HG03060 (cell line): Measurements from ENCODE around the gene POMZP3.
"Not testable (repeated sequence)": the region's sequence is repeated elsewhere in the genome, so short reads cannot be mapped to it uniquely, and the experiment has no call there.

ENCODE experiments used
- ATAC-seq: cut with Tn5 transposase; IDR thresholded peaks from one replicate; pipeline ENCODE4 v1.9.1; 2021; ENCODE audit warnings: low read depth, moderate number of reproducible peaks; ENCODE audit not compliant: unreplicated experiment

POMZP3 gene

GRCh38 chr7:76626989-76627642 is at the start of gene POMZP3:
POMZP3 (minus strand) TSS chr7:76627279; CDS start chr7:76626064, 1,215 bp downstream.
- ATAC-seq, result not testable (repeated sequence)

DNA sequence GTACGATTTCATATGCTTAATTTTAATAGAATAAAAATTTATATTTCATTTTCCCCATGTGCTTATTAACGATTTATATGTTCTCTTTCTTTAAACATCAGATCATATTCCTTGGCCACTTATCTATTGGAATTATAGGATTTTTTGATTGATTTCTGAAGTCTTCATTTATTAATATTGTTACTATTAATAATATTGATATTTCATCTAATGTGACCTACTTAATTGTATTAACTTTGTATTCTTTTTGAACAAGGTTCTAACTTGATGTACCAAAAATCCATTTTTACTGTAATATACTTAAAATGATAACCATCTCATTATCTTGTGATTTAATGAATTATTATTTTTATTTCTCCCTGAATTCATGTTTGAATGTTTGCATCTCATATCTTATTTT is 48.7 kb upstream of the POMZP3 start:
- ATAC-seq, result not testable (repeated sequence)

- not testable (repeated sequence) for ATAC-seq
Measured at GRCh38 chr7:76673346-76673745, 46.3 kb upstream of the POMZP3 start.

DNA sequence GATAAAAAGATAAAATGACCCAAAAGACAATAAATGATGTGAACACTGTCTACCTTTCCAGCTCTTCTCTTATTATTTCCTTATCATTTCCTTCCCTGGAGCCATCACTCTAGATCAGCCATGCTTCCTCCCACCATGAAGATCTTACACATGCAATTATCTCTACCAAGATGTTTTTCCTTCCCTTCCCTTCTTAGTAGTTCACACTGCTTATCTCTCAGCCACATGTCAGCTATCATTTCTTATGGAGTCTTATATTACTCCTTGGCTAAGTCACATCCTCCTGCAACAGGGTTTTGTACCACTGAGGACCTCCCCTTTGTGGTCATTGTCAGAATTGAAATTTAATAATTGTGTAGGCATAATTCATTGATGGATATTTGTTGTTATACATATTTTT is 32.1 kb upstream of the POMZP3 start:
- ATAC-seq, result not testable (repeated sequence)

DNA sequence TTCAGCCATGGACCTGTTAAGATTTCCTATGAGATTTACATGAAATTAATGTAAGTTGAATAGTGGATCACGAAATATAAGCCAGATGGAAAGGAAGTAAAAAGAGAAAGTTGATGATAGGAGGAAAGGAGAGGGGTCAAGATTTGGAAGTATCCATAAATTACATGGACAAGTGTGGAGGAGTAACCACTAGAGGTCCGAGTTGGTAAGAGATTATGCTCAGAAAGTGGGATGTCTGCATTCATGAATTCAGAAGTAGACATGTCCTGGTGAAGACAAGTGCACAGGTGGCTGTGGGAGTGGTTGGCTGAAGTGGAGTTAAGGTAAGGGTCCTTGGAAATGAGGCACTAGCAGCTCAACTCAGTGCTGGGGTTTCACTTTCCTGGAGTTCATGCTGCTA is 29.3 kb upstream of the POMZP3 start:
- not testable (repeated sequence) for ATAC-seq

DNA sequence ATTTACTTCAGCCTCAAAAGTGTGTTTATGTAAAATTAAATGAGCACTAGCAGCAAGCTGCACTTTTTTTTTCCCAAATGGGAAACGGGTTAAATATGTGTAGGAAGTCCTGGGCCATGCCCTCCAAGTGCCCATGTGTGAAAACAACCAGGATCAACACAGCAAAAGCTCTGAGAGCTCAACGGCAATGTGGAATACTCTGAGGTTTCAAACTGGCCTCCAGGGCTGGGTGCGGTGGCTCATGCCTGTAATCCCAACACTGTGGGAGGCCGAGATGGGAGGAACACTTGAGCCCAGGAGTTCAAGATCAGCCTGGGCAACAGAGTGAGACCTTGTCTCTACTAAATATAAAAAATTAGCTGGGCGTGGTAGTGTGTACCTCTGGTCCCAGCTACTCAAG is 15.5 kb upstream of the POMZP3 start:
- ATAC-seq, result not testable (repeated sequence)

- not testable (repeated sequence) for ATAC-seq
Measured at GRCh38 chr7:76637061-76637691, 10.1 kb upstream of the POMZP3 start.

- ATAC-seq, result not testable (repeated sequence)
Measured at GRCh38 chr7:76626581-76626980, 498 bp downstream of the POMZP3 start.

DNA sequence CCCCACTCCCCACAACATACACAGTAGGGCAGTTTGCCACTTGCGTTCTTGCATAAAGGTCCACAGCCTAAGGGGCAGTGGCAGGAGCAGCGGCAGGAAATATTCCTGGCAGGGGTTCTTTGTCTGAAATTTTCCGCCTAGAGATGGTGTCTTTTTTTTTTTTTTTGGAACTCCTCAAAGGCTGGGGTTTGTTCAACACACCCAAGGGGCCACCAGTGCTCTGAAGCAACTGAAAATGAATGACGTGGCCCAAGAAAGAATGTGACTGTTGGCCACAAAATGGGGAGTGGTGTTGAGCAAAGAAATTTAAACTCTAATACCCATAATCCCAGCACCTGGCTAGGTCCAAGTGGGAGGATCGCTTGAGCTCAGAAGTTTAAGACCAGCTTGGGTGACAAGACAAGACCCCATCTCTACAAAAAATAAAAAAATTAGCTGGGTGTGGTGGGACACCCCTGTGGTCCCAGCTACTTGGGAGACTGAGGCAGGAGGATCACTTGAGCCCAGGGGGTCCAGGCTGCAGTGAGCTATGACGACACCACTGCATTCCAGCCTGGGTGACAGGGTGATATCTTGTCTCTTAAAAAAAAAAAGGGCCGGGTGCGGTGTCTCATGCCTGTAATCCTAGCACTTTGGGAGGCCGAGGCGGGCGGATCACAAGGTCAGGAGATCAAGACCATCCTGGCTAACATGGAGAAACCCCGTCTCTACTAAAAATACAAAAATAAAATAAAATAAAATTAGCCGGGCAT is 7.5 kb downstream of the POMZP3 start:
- not testable (repeated sequence) for ATAC-seq

DNA sequence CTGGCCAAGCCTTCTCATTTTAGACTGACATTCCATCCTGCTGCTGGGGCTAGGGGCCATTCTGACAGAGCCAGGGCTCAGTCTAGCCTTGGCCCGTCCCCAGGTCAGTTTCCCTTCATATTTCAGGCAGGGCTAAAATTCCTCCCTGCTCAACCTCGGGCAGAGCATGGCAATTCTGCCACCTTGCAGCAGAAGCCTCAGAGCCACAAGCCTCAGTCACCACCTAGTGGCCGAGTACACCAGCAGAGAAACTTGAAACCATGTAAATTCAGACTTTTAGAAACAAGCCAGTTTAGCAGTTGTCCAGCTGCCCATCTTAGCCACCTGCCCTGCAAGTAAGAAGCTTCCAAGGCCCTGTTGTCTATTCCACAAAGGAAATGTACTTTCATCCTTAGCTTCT is 13.3 kb downstream of the POMZP3 start:
- not testable (repeated sequence) for ATAC-seq

DNA sequence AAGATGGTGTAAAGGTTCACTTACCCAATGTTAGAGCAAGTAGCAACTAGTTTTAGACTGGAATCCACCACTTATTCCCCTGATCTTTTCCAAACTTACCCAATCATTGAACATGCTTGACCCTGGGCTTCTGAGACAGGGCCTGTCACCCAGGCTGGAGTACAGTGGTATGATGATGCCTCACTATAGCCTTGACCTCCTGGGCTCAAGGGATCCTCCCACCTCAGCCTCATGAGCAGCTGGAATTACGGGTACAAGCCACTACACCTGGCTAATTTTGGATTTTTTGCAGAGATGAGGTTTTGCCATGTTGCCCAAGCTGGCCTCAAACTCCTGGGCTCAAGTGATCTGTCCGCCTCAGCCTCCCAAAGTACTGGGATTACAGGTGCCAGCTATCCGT is 14.8 kb downstream of the POMZP3 start:
- not testable (repeated sequence) for ATAC-seq

DNA sequence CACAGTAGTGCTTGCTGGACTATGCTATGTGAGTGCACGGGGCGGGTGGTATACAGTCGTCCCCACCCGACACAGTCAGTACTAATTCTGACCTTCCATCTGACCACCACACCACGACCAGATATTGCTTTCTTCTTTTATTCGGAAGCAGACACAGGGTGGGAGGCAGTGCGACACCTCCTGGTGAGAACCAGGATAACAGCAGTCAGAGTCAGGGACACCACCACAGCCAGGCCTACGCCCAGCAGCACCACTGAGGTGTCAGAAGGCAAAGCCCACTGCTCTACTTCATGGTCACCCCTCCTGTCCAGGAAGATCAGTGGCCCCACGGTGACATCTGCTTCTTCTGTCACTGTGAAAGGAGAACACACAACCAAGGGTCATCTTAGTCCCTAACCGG is 17.2 kb downstream of the POMZP3 start:
- not testable (repeated sequence) for ATAC-seq

GRCh38 chr7:76608469-76608868 is 18.6 kb downstream of the POMZP3 start:
- ATAC-seq, result not testable (repeated sequence)

GRCh38 chr7:76606027-76606426 is 21.1 kb downstream of the POMZP3 start:
- ATAC-seq, result peak; percentile 77

- not testable (repeated sequence) for ATAC-seq
Measured at GRCh38 chr7:76600650-76601049, 26.4 kb downstream of the POMZP3 start.

- ATAC-seq, result not testable (repeated sequence)
Measured at GRCh38 chr7:76600116-76600482, 27.0 kb downstream of the POMZP3 start.

GRCh38 chr7:76598590-76599264 is 28.4 kb downstream of the POMZP3 start:
- ATAC-seq, result not testable (repeated sequence)

- ATAC-seq, result not testable (repeated sequence)
Measured at GRCh38 chr7:76597288-76597687, 29.8 kb downstream of the POMZP3 start.

GRCh38 chr7:76592694-76593093 is 34.4 kb downstream of the POMZP3 start:
- ATAC-seq, result not testable (repeated sequence)

DNA sequence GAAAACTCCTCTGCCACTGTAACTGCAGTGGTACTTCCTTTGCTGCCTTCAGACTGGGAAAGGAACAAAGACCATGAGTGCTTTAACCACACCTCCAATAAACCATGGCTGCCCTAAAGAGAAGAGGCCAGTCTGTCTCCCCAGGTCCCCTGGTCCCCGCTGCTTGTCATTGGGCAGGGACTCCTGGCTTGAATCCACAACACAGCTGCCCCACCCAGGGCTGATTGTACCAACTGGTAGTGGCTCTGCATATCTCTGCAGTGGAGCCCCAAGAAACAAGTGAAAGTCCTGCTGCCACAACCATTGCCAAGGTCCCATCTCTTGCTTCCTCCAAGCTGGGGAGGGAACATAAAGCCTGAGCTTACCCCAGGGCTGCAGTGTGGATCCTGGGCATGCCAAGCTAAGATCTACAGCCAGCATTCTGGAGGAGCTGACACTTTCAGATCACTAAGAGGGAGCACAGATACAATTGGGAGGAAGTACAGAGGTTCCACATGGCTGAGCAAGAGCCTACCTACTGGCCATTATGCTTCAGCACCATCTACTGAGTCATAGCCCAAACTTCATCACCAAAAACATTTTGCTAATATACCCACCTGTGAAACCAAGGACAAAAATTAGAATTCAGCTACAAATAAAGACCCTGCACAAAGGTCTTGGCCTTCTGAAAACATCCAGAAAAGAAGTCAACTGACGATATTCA is 35.3 kb downstream of the POMZP3 start:
- ATAC-seq, result peak; percentile 65
